Liver (tissue), 3 donors: ENCODE results near the gene NFKBIB.

ENCODE experiments used
- EGR1 ChIP-seq, 2 donors: IDR thresholded peaks; 2 replicates each; pipeline ENCODE4 v1.6.1; 2016 to 2018; ENCODE audit warnings: antibody characterized with exemption in 2 of 2, low read depth in 2 of 2
- FOXA2 ChIP-seq: IDR thresholded peaks from 2 replicates; pipeline ENCODE4 v1.6.1; 2016; ENCODE audit warnings: antibody characterized with exemption
- GABPA ChIP-seq, 2 donors: IDR thresholded peaks in 1 of 2; conservative IDR thresholded peaks in 1 of 2; 2 replicates each; pipeline ENCODE4 v1.6.1; 2016; ENCODE audit warnings: antibody characterized with exemption in 2 of 2, mild to moderate bottlenecking in 1 of 2, moderate library complexity in 1 of 2
- JUND ChIP-seq, 2 donors: IDR thresholded peaks; 2 replicates each; pipeline ENCODE4 v1.6.1; 2016; ENCODE audit warnings: antibody characterized with exemption in 2 of 2
- RAD21 ChIP-seq, 2 donors: IDR thresholded peaks; 2 replicates each; pipeline ENCODE4 v1.6.1; 2016; ENCODE audit warnings: antibody characterized with exemption in 2 of 2, mild to moderate bottlenecking in 2 of 2
- RXRA ChIP-seq, 2 donors: IDR thresholded peaks; 2 replicates each; pipeline ENCODE4 v1.6.1; 2017 to 2018; ENCODE audit warnings: antibody characterized with exemption in 2 of 2, mild to moderate bottlenecking in 1 of 2
- TAF1 ChIP-seq: conservative IDR thresholded peaks from 2 replicates; pipeline ENCODE4 v1.6.1; 2016; ENCODE audit warnings: antibody characterized with exemption, mild to moderate bottlenecking
- YY1 ChIP-seq: IDR thresholded peaks from 2 replicates; pipeline ENCODE4 v1.6.1; 2016; ENCODE audit warnings: antibody characterized with exemption, mild to moderate bottlenecking
- TF ChIP-seq, protein P1 (sequence below): fragments of 150-350 bp; IDR thresholded peaks from 2 replicates; pipeline ENCODE4 v1.5.1; 2017; ENCODE audit warnings: improper control_type of control experiment, low read depth, low read length; ENCODE audit not compliant: missing input control
- TF ChIP-seq, protein P2 (sequence below): IDR thresholded peaks from 2 replicates; pipeline ENCODE4 v1.6.1; 2016; ENCODE audit warnings: antibody characterized with exemption
- TF ChIP-seq, protein P3 (sequence below): IDR thresholded peaks from 2 replicates; pipeline ENCODE4 v1.6.1; 2016; ENCODE audit warnings: antibody characterized with exemption
- TF ChIP-seq, protein P4 (sequence below): IDR thresholded peaks from 2 replicates; pipeline ENCODE4 v1.6.1; 2016; ENCODE audit warnings: antibody characterized with exemption
- donor health status: healthy.
- donor health status: healthy.

DNA sequence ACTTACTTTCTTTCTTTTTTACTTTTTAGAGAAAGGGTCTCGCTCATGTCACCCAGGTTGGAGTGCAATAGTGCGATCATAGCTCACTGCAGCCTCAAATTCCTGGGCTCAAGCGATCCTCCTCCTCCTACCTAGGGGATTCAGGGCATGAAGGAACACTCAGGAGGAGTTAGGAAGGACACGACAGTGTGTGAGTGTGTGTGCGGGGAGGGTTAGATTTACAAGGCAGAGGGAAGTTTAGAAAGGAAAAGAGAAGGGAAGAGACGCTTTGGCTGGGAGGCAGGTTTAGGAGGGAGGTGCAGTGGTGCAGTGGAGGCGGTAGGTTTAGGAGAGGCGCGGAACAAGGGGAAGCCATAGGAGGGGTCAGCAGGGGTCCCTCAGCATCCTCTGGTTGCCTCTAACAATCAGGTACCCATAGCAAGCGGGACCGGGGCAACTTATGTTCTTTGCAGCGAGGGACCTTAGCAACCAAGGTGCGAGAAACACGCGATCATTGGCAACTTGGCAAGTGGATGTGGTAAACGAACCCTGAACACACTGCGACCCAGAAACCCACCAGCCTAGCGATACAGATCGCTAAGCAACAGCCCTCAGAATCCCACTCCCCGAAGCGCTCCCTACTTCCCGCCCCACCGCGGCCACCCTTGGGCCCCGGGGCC lies 852 bp upstream of the NFKBIB start:
- TF ChIP-seq TAF1 (no peak), EGR1 (IDR thresholded peaks at IDR 0.05; ENCODE audit: low read depth in 2 of 2) (no peak), FOXA2 (no peak), RAD21 (IDR thresholded peaks at IDR 0.05) (no peak), JUND (IDR thresholded peaks at IDR 0.05) (no peak), YY1 (no peak), GABPA (IDR thresholded peaks at IDR 0.05 in 1 of 2, conservative IDR thresholded peaks at IDR 0.05 in 1 of 2) (no peak), RXRA (IDR thresholded peaks at IDR 0.05) (no peak)
- TF ChIP-seq, protein P1, sequence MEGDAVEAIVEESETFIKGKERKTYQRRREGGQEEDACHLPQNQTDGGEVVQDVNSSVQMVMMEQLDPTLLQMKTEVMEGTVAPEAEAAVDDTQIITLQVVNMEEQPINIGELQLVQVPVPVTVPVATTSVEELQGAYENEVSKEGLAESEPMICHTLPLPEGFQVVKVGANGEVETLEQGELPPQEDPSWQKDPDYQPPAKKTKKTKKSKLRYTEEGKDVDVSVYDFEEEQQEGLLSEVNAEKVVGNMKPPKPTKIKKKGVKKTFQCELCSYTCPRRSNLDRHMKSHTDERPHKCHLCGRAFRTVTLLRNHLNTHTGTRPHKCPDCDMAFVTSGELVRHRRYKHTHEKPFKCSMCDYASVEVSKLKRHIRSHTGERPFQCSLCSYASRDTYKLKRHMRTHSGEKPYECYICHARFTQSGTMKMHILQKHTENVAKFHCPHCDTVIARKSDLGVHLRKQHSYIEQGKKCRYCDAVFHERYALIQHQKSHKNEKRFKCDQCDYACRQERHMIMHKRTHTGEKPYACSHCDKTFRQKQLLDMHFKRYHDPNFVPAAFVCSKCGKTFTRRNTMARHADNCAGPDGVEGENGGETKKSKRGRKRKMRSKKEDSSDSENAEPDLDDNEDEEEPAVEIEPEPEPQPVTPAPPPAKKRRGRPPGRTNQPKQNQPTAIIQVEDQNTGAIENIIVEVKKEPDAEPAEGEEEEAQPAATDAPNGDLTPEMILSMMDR = no peak
- TF ChIP-seq, protein P2, sequence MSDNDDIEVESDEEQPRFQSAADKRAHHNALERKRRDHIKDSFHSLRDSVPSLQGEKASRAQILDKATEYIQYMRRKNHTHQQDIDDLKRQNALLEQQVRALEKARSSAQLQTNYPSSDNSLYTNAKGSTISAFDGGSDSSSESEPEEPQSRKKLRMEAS = no peak
- TF ChIP-seq, protein P3, sequence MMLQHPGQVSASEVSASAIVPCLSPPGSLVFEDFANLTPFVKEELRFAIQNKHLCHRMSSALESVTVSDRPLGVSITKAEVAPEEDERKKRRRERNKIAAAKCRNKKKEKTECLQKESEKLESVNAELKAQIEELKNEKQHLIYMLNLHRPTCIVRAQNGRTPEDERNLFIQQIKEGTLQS = no peak
- TF ChIP-seq, protein P4, sequence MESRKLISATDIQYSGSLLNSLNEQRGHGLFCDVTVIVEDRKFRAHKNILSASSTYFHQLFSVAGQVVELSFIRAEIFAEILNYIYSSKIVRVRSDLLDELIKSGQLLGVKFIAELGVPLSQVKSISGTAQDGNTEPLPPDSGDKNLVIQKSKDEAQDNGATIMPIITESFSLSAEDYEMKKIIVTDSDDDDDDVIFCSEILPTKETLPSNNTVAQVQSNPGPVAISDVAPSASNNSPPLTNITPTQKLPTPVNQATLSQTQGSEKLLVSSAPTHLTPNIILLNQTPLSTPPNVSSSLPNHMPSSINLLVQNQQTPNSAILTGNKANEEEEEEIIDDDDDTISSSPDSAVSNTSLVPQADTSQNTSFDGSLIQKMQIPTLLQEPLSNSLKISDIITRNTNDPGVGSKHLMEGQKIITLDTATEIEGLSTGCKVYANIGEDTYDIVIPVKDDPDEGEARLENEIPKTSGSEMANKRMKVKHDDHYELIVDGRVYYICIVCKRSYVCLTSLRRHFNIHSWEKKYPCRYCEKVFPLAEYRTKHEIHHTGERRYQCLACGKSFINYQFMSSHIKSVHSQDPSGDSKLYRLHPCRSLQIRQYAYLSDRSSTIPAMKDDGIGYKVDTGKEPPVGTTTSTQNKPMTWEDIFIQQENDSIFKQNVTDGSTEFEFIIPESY = no peak
